PFSK-1 (cell line): ENCODE measurements around the gene ASB13.

Experiments used
- FOXP2 ChIP-seq: optimal IDR thresholded peaks from 2 replicates; pipeline ENCODE3; 2011; ENCODE audit warnings: borderline replicate concordance, control low read depth, inconsistent platforms; ENCODE audit not compliant: insufficient read depth; ENCODE audit errors: extremely low read length, extremely low read depth
- POLR2AphosphoS5 ChIP-seq: IDR thresholded peaks from 2 replicates; pipeline ENCODE4 v1.6.1; 2012; ENCODE audit warnings: low read depth, mild to moderate bottlenecking, control low read depth, low read length, moderate library complexity
- SIN3A ChIP-seq: IDR thresholded peaks from 2 replicates; pipeline ENCODE4 v1.6.1; 2012; ENCODE audit warnings: mild to moderate bottlenecking, low read length, moderate library complexity, borderline replicate concordance; ENCODE audit not compliant: insufficient read depth
- TF ChIP-seq, protein P1 (sequence below), 2 experiments: IDR thresholded peaks; 2 replicates each; pipeline versions ENCODE4 v1.6.1 to v1.8.0; 2011 to 2012; ENCODE audit warnings: low read depth in 2 of 2, low read length in 2 of 2, control low read depth in 1 of 2, inconsistent platforms in 1 of 2, mild to moderate bottlenecking in 1 of 2, moderate library complexity in 1 of 2; ENCODE audit not compliant: insufficient read depth in 1 of 2

- no peak for TF ChIP-seq FOXP2
- TF ChIP-seq POLR2AphosphoS5 = no peak
- TF ChIP-seq, protein P1, sequence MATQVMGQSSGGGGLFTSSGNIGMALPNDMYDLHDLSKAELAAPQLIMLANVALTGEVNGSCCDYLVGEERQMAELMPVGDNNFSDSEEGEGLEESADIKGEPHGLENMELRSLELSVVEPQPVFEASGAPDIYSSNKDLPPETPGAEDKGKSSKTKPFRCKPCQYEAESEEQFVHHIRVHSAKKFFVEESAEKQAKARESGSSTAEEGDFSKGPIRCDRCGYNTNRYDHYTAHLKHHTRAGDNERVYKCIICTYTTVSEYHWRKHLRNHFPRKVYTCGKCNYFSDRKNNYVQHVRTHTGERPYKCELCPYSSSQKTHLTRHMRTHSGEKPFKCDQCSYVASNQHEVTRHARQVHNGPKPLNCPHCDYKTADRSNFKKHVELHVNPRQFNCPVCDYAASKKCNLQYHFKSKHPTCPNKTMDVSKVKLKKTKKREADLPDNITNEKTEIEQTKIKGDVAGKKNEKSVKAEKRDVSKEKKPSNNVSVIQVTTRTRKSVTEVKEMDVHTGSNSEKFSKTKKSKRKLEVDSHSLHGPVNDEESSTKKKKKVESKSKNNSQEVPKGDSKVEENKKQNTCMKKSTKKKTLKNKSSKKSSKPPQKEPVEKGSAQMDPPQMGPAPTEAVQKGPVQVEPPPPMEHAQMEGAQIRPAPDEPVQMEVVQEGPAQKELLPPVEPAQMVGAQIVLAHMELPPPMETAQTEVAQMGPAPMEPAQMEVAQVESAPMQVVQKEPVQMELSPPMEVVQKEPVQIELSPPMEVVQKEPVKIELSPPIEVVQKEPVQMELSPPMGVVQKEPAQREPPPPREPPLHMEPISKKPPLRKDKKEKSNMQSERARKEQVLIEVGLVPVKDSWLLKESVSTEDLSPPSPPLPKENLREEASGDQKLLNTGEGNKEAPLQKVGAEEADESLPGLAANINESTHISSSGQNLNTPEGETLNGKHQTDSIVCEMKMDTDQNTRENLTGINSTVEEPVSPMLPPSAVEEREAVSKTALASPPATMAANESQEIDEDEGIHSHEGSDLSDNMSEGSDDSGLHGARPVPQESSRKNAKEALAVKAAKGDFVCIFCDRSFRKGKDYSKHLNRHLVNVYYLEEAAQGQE (IDR thresholded peaks at IDR 0.05; ENCODE audit: insufficient read depth in 1 of 2, low read depth in 2 of 2, low read length in 2 of 2) = no peak
- no peak for TF ChIP-seq SIN3A
These were observed 54.3 kb downstream of the ASB13 start for GRCh38 chr10:5611899-5612680.
